ENCODE measurements around the gene TEDC1. TPM values are rescaled to one million over a fixed set of nuclear protein-coding genes. Genes with fewer than 3 reads are reported as not detected.

The TEDC1 gene
- total RNA-seq, 2 donors from 2014 or later: 7.5 to 8.9 TPM

DNA sequence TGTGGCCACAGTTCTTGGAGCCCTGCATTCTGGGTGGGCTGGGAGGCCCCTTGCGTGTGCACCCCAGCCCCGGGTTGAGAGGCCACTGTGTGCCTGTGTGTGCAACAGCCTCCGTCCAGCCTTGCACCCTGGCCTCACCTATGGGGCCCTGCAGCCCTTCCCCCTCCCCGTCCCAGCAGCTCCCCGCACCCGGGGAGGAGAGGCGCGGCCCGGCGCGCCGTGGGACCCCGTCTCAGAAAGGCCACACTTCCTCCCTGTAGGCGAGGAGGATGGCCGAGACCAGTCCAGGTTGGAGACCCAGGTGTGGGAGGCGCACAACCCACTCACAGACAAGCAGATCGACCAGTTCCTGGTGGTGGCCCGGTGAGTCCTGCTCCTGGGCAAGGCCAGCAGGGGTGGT is 33.0 kb upstream of the TEDC1 start:
- no peak overlapping the region for H3K4me3 ChIP-seq
- no peaks in the 10 kb centered on the region for H3K27me3 ChIP-seq (replicated peaks; ENCODE audit: insufficient read depth)
- H3K9me3 ChIP-seq: no peaks in the 10 kb centered on the region
- intact Hi-C loops (cut with DNase I): no loop called here
- DNase-seq (ENCODE audit: low spot score): no peak
- WGBS: 84% methylated on average over 18 of the region's 18 CpGs
- no peak overlapping the region for H3K27ac ChIP-seq
- H3K4me1 ChIP-seq (replicated peaks): no peaks in the 10 kb centered on the region
- H3K36me3 ChIP-seq: no peaks in the 10 kb centered on the region
- no peak for TF ChIP-seq CTCF (IDR thresholded peaks at IDR 0.05)
- no peak for TF ChIP-seq POLR2A (IDR thresholded peaks at IDR 0.05)
- no peak for TF ChIP-seq POLR2AphosphoS5 (IDR thresholded peaks at IDR 0.05)

DNA sequence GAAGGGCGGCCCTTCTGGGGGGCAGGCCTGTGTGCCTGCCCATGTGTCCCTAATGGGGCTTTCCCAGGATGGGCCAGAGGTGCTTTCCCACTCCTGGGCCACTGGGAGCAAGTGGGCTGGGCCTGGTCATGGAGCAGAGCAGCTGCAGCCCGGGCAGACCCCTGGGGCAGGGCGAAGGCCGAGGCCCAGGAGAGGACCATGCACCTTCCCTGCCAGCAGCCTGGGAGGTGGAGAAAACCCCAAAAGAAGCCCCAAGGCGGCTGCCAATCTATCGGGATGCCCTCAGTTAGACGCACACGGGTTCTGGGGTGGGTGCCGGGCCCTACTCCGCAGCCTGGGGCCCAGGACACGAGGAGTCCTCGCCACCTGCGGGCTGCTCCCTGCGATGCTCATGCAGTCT is 32.5 kb upstream of the TEDC1 start:
- H3K36me3 ChIP-seq: peaks cover 0 to 5% of the 10 kb centered on the region in 2 donors
- intact Hi-C loops (cut with DNase I): no loop called here

GRCh38 chr14:105460116-105460515 is 30.9 kb upstream of the TEDC1 start:
- Histone ChIP-seq H3K36me3 (peaks cover 0 to 14% of the 10 kb centered on the region in 2 donors), H3K4me3 (no peak overlapping the region), H3K4me1 (replicated peaks) (no peaks in the 10 kb centered on the region), H3K27ac (no peak overlapping the region), H3K27me3 (replicated peaks; ENCODE audit: insufficient read depth) (no peaks in the 10 kb centered on the region), H3K9me3 (no peaks in the 10 kb centered on the region)
- DNase-seq (ENCODE audit: low spot score): no peak
- TF ChIP-seq CTCF (IDR thresholded peaks at IDR 0.05) (no peak), POLR2AphosphoS5 (IDR thresholded peaks at IDR 0.05) (no peak), POLR2A (IDR thresholded peaks at IDR 0.05) (no peak)
- WGBS: over 99% methylated on average over 15 of the region's 17 CpGs
- intact Hi-C loops (cut with DNase I): no loop called here

More for the DNA sequence above, 32.5 kb upstream of the TEDC1 start:
- 88% methylated on average over 11 of the region's 14 CpGs for WGBS
- Histone ChIP-seq H3K4me1 (replicated peaks) (no peaks in the 10 kb centered on the region), H3K27ac (no peak overlapping the region), H3K4me3 (no peak overlapping the region), H3K9me3 (no peaks in the 10 kb centered on the region), H3K27me3 (replicated peaks; ENCODE audit: insufficient read depth) (no peaks in the 10 kb centered on the region)
- TF ChIP-seq POLR2AphosphoS5 (IDR thresholded peaks at IDR 0.05): no peak
- no peak for TF ChIP-seq CTCF (IDR thresholded peaks at IDR 0.05)
- TF ChIP-seq POLR2A (IDR thresholded peaks at IDR 0.05): no peak
- no peak for DNase-seq (ENCODE audit: low spot score)

GRCh38 chr14:105460616-105461015 is 30.4 kb upstream of the TEDC1 start:
- intact Hi-C loops (cut with DNase I): no loop called here
- WGBS: 93% methylated on average over 17 of the region's 17 CpGs
- Histone ChIP-seq H3K4me1 (replicated peaks) (no peaks in the 10 kb centered on the region), H3K4me3 (no peak overlapping the region), H3K27ac (no peak overlapping the region), H3K27me3 (replicated peaks; ENCODE audit: insufficient read depth) (no peaks in the 10 kb centered on the region), H3K9me3 (no peaks in the 10 kb centered on the region), H3K36me3 (peaks cover 0 to 15% of the 10 kb centered on the region in 2 donors)
- TF ChIP-seq POLR2AphosphoS5 (IDR thresholded peaks at IDR 0.05) (no peak), CTCF (IDR thresholded peaks at IDR 0.05) (no peak), POLR2A (IDR thresholded peaks at IDR 0.05) (no peak)
- DNase-seq (ENCODE audit: low spot score): no peak

DNA sequence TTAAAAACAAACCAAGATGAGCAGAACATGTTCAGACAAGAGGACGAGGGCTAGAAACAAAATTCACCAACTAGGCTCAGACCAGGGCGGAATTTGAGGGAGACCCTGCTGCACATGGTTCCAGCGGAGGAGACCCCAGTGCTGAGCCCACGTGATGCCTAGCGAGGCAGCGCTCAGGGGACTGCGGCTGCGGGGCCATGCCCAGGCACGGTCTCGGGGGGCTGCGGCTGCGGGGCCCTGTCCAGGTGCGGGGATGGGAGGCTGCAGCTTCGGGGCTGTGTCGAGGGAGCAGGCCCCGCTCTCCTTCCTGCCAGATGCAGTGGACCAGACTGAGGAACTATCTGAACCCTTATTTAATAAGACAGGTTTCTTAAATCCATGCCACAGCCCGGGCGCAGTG is 29.1 kb upstream of the TEDC1 start:
- WGBS: 95% methylated on average over 16 of the region's 18 CpGs
- TF ChIP-seq POLR2AphosphoS5 (IDR thresholded peaks at IDR 0.05): no peak
- no peak for TF ChIP-seq POLR2A (IDR thresholded peaks at IDR 0.05)
- TF ChIP-seq CTCF (IDR thresholded peaks at IDR 0.05): no peak
- H3K27me3 ChIP-seq (replicated peaks; ENCODE audit: insufficient read depth): no peaks in the 10 kb centered on the region
- no peak overlapping the region for H3K27ac ChIP-seq
- peaks cover 0 to 15% of the 10 kb centered on the region in 2 donors for H3K36me3 ChIP-seq
- no peaks in the 10 kb centered on the region for H3K9me3 ChIP-seq
- intact Hi-C loops (cut with DNase I): no loop called here
- DNase-seq (ENCODE audit: low spot score): no peak
- H3K4me1 ChIP-seq (replicated peaks): peaks cover 4% of the 10 kb centered on the region
- no peak overlapping the region for H3K4me3 ChIP-seq
